PC-9 (cell line): ENCODE data around the gene GALNT1. TPM values are rescaled to one million over a fixed set of nuclear protein-coding genes. Genes with fewer than 3 reads are reported as not detected.
"Not testable (repeated sequence)": the region's sequence is repeated elsewhere in the genome, so short reads cannot be mapped to it uniquely, and the experiment has no call there.

Source experiments
- BruUV-seq: library from RNA; stranded (reverse); fragments of 400-500 nt; replicated peaks from 2 replicates; lab custom pipeline; 2021; lab: Mats Ljungman, UMichigan
- CTCF ChIA-PET: fragments of 300-600 bp; sonication (Branson Sonifier 250); formaldehyde crosslinking; loops from one replicate; lab custom pipeline; 2022; ENCODE audit warnings: antibody characterized with exemption; lab: Charles Lee
- POLR2A ChIA-PET: fragments of 300-600 bp; sonication (Branson Sonifier 250); formaldehyde crosslinking; loops from one replicate; lab custom pipeline; 2022; ENCODE audit warnings: antibody characterized with exemption; ENCODE audit not compliant: unreplicated experiment; lab: Charles Lee
- DNase-seq, 2 experiments: peaks; one replicate each; pipeline versions ENCODE4 v3.0.0 to v3.0.0-alpha.2; 2015 to 2022; ENCODE audit warnings: mixed read lengths in 1 of 2
- H2AFZ ChIP-seq: fragments of 200-600 bp; sonication (generic); 2 replicates; pipeline ENCODE4 v1.8.1; 2017; ENCODE audit warnings: antibody characterized with exemption
- H3F3A ChIP-seq: fragments of 200-600 bp; sonication (generic); 2 replicates; pipeline ENCODE4 v1.8.1; 2017; ENCODE audit warnings: antibody characterized with exemption, mild to moderate bottlenecking, low read depth; ENCODE audit not compliant: insufficient read depth
- H3K27ac ChIP-seq: fragments of 200-600 bp; sonication (generic); 2 replicates; pipeline ENCODE4 v1.6.1; 2016; ENCODE audit warnings: mixed run types
- H3K27me3 ChIP-seq: fragments of 200-600 bp; sonication (generic); 2 replicates; pipeline ENCODE4 v1.6.1; 2016; ENCODE audit warnings: low read depth, mixed run types; ENCODE audit not compliant: insufficient read depth
- H3K36me3 ChIP-seq: fragments of 200-600 bp; sonication (generic); 2 replicates; pipeline ENCODE4 v1.6.1; 2016; ENCODE audit warnings: low read depth, mixed run types
- H3K4me1 ChIP-seq: fragments of 200-600 bp; sonication (generic); replicated peaks from 2 replicates; pipeline ENCODE4 v1.6.1; 2016; ENCODE audit warnings: mixed run types; ENCODE audit not compliant: insufficient read depth
- H3K4me2 ChIP-seq: fragments of 200-600 bp; sonication (generic); 2 replicates; pipeline ENCODE4 v1.6.1; 2017; ENCODE audit warnings: mixed run types
- H3K4me3 ChIP-seq: fragments of 200-600 bp; sonication (generic); 2 replicates; pipeline ENCODE4 v1.6.1; 2016; ENCODE audit warnings: mixed run types
- H3K79me2 ChIP-seq: fragments of 200-600 bp; sonication (generic); 2 replicates; pipeline ENCODE4 v1.6.1; 2017; ENCODE audit warnings: low read depth, mixed run types
- H3K9me2 ChIP-seq: fragments of 200-600 bp; sonication (generic); 2 replicates; pipeline ENCODE4 v1.8.1; 2017; ENCODE audit warnings: mild to moderate bottlenecking; ENCODE audit not compliant: insufficient read depth
- H3K9me3 ChIP-seq: fragments of 200-600 bp; sonication (generic); 2 replicates; pipeline ENCODE4 v1.8.1; 2016; ENCODE audit warnings: low read depth; ENCODE audit not compliant: insufficient read depth
- H4K20me1 ChIP-seq: fragments of 200-600 bp; sonication (generic); 2 replicates; pipeline ENCODE4 v1.8.1; 2017; ENCODE audit not compliant: insufficient read depth
- CTCF ChIP-seq: fragments of 200-600 bp; sonication (generic); conservative IDR thresholded peaks from 2 replicates; pipeline ENCODE4 v1.6.1; 2017; ENCODE audit warnings: mixed run types, antibody characterized with exemption, mild to moderate bottlenecking, moderate library complexity
- EZH2 ChIP-seq: fragments of 200-600 bp; sonication (generic); IDR thresholded peaks from 2 replicates; pipeline ENCODE4 v1.8.0; 2017; ENCODE audit warnings: antibody characterized with exemption, low read depth
- intact Hi-C: fragments of 100-400 bp; cut with micrococcal nuclease; formaldehyde crosslinking; loops from one replicate; pipeline ENCODE4 v1.10.0; 2022; ENCODE audit not compliant: unreplicated experiment
- total RNA-seq: library from RNA; stranded (reverse); gene quantifications from 2 replicates; pipeline ENCODE4 v1.2.3, GENCODE V29; 2021

GALNT1 gene
- total RNA-seq, 1 experiment from 2014 or later: 88.9 TPM

GRCh38 chr18:35553300-35553699 lies 28.2 kb upstream of the GALNT1 start:
- ChIA-PET CTCF (no interaction called here), POLR2A (no interaction called here)
- TF ChIP-seq EZH2 (no peak), CTCF (no peak)
- no peaks in the 10 kb centered on the region for H3K27me3 ChIP-seq
- H3F3A ChIP-seq: no peaks in the 10 kb centered on the region
- H3K27ac ChIP-seq: no peak overlapping the region
- H3K79me2 ChIP-seq: no peaks in the 10 kb centered on the region
- H3K9me2 ChIP-seq: no peaks in the 10 kb centered on the region
- H3K36me3 ChIP-seq: no peaks in the 10 kb centered on the region
- H3K4me1 ChIP-seq: no peaks in the 10 kb centered on the region
- H3K4me3 ChIP-seq: no peak overlapping the region
- no peaks in the 10 kb centered on the region for H3K9me3 ChIP-seq
- no peak overlapping the region for H2AFZ ChIP-seq
- no peak overlapping the region for H3K4me2 ChIP-seq
- no peak for DNase-seq
- intact Hi-C loops: no loop called here
- BruUV-seq: no TSS peak
- no peaks in the 10 kb centered on the region for H4K20me1 ChIP-seq

GRCh38 chr18:35555538-35555937 lies 26.0 kb upstream of the GALNT1 start:
- H3K4me2 ChIP-seq, DNase-seq, H2AFZ ChIP-seq, H3F3A ChIP-seq, H3K4me1 ChIP-seq, intact Hi-C loops, H3K27me3 ChIP-seq, H3K79me2 ChIP-seq, H3K36me3 ChIP-seq, H3K27ac ChIP-seq, H3K9me3 ChIP-seq, H3K9me2 ChIP-seq, H3K4me3 ChIP-seq, BruUV-seq, H4K20me1 ChIP-seq: not testable (repeated sequence)
- ChIA-PET CTCF (interaction anchor here (0.6 kb wide), 1 partner anchor 689 kb away, joined by 3 read pairs; no protein-coding TSS in a partner anchor), POLR2A (interaction anchor here (0.5 kb wide), 1 partner anchor 29 kb away, joined by 6 read pairs; no protein-coding TSS in a partner anchor)

- no TSS peak for BruUV-seq
- CTCF ChIA-PET: no interaction called here
- intact Hi-C loops: no loop called here
Observed at GRCh38 chr18:35559867-35560266, 21.7 kb upstream of the GALNT1 start.

More at GRCh38 chr18:35559867-35560266, 21.7 kb upstream of the GALNT1 start:
- Histone ChIP-seq H3K79me2 (no peaks in the 10 kb centered on the region), H3K4me2 (no peak overlapping the region), H3F3A (no peaks in the 10 kb centered on the region), H3K9me3 (no peaks in the 10 kb centered on the region), H3K36me3 (no peaks in the 10 kb centered on the region), H3K27me3 (no peaks in the 10 kb centered on the region), H2AFZ (no peak overlapping the region), H3K27ac (no peak overlapping the region), H4K20me1 (no peaks in the 10 kb centered on the region), H3K4me1 (no peaks in the 10 kb centered on the region), H3K9me2 (no peaks in the 10 kb centered on the region), H3K4me3 (no peak overlapping the region)
- TF ChIP-seq EZH2 (no peak), CTCF (no peak)
- no peak for DNase-seq
- POLR2A ChIA-PET: no interaction called here
